Measurements from ENCODE around the gene MAP2K2. TPM values are rescaled to one million over a fixed set of nuclear protein-coding genes. Genes with fewer than 3 reads are reported as not detected.

MAP2K2 gene
- polyA plus RNA-seq, 1 donor from 2014 or later = 95.5 TPM

DNA sequence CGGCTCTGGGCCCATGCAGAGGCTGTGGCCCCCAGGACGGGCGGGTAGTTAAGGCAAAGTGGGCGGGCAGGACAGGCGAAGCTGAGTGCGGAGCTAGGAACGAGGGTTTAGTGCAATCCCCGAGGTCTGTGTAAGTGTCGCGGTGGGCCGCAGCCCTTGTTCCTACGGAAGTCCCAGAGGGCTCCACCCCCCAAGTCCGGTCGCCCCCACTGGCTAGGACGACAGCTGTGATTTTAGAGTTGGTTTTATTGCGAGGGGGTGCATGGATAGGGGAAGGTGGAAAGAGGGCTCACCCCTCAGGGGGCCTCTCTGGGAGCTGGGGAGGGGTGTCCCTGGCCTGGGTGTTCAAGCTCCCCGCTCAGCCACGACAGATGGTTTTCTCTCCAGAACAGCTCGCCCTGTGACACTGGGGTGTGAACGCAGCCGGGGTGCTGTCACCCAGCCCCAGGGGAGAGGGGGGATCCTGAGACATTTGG, 78.9 kb downstream of the MAP2K2 start:
- no peaks in the 10 kb centered on the region for H3F3A ChIP-seq (ENCODE audit: insufficient read depth, low read length, poor library complexity, severe bottlenecking)
- H3K27ac ChIP-seq (ENCODE audit: low read length) = no peak overlapping the region
- H3K9ac ChIP-seq (ENCODE audit: low read length) = no peak overlapping the region
- no peaks in the 10 kb centered on the region for H3K79me2 ChIP-seq (replicated peaks; ENCODE audit: insufficient read depth, low read length)
- H2AFZ ChIP-seq (ENCODE audit: low read depth, low read length) = no peak overlapping the region
- no peak overlapping the region for H3K4me3 ChIP-seq (ENCODE audit: low read length)
- no peaks in the 10 kb centered on the region for H3K9me3 ChIP-seq (ENCODE audit: low read length)
- no peaks in the 10 kb centered on the region for H4K20me1 ChIP-seq (ENCODE audit: insufficient read depth)
- no peak overlapping the region for H3K4me2 ChIP-seq (ENCODE audit: low read length)
- H3K27me3 ChIP-seq (ENCODE audit: insufficient read depth, low read depth, low read length) = no peaks in the 10 kb centered on the region
- no peaks in the 10 kb centered on the region for H3K9me2 ChIP-seq (ENCODE audit: insufficient read depth, low read length)
- H3K36me3 ChIP-seq (ENCODE audit: insufficient read depth, low read length) = no peaks in the 10 kb centered on the region
- TF ChIP-seq RAD21 (conservative IDR thresholded peaks at IDR 0.05) (no peak), EP300 (conservative IDR thresholded peaks at IDR 0.05; ENCODE audit: poor library complexity, severe bottlenecking) (no peak), EZH2 (IDR thresholded peaks at IDR 0.05; ENCODE audit: borderline replicate concordance, insufficient read depth, low read length, poor library complexity, severe bottlenecking) (no peak), SMC3 (conservative IDR thresholded peaks at IDR 0.05; ENCODE audit: poor library complexity) (no peak), POLR2AphosphoS5 (IDR thresholded peaks at IDR 0.05) (no peak), TAF1 (IDR thresholded peaks at IDR 0.05; ENCODE audit: low read depth) (no peak), MXI1 (conservative IDR thresholded peaks at IDR 0.05; ENCODE audit: poor library complexity, severe bottlenecking) (no peak)
- TF ChIP-seq, protein P1, sequence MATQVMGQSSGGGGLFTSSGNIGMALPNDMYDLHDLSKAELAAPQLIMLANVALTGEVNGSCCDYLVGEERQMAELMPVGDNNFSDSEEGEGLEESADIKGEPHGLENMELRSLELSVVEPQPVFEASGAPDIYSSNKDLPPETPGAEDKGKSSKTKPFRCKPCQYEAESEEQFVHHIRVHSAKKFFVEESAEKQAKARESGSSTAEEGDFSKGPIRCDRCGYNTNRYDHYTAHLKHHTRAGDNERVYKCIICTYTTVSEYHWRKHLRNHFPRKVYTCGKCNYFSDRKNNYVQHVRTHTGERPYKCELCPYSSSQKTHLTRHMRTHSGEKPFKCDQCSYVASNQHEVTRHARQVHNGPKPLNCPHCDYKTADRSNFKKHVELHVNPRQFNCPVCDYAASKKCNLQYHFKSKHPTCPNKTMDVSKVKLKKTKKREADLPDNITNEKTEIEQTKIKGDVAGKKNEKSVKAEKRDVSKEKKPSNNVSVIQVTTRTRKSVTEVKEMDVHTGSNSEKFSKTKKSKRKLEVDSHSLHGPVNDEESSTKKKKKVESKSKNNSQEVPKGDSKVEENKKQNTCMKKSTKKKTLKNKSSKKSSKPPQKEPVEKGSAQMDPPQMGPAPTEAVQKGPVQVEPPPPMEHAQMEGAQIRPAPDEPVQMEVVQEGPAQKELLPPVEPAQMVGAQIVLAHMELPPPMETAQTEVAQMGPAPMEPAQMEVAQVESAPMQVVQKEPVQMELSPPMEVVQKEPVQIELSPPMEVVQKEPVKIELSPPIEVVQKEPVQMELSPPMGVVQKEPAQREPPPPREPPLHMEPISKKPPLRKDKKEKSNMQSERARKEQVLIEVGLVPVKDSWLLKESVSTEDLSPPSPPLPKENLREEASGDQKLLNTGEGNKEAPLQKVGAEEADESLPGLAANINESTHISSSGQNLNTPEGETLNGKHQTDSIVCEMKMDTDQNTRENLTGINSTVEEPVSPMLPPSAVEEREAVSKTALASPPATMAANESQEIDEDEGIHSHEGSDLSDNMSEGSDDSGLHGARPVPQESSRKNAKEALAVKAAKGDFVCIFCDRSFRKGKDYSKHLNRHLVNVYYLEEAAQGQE (IDR thresholded peaks at IDR 0.05; ENCODE audit: borderline replicate concordance) = no peak
- TF ChIP-seq, protein P2, sequence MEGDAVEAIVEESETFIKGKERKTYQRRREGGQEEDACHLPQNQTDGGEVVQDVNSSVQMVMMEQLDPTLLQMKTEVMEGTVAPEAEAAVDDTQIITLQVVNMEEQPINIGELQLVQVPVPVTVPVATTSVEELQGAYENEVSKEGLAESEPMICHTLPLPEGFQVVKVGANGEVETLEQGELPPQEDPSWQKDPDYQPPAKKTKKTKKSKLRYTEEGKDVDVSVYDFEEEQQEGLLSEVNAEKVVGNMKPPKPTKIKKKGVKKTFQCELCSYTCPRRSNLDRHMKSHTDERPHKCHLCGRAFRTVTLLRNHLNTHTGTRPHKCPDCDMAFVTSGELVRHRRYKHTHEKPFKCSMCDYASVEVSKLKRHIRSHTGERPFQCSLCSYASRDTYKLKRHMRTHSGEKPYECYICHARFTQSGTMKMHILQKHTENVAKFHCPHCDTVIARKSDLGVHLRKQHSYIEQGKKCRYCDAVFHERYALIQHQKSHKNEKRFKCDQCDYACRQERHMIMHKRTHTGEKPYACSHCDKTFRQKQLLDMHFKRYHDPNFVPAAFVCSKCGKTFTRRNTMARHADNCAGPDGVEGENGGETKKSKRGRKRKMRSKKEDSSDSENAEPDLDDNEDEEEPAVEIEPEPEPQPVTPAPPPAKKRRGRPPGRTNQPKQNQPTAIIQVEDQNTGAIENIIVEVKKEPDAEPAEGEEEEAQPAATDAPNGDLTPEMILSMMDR (IDR thresholded peaks at IDR 0.05; ENCODE audit: poor library complexity, severe bottlenecking) = no peak

DNA sequence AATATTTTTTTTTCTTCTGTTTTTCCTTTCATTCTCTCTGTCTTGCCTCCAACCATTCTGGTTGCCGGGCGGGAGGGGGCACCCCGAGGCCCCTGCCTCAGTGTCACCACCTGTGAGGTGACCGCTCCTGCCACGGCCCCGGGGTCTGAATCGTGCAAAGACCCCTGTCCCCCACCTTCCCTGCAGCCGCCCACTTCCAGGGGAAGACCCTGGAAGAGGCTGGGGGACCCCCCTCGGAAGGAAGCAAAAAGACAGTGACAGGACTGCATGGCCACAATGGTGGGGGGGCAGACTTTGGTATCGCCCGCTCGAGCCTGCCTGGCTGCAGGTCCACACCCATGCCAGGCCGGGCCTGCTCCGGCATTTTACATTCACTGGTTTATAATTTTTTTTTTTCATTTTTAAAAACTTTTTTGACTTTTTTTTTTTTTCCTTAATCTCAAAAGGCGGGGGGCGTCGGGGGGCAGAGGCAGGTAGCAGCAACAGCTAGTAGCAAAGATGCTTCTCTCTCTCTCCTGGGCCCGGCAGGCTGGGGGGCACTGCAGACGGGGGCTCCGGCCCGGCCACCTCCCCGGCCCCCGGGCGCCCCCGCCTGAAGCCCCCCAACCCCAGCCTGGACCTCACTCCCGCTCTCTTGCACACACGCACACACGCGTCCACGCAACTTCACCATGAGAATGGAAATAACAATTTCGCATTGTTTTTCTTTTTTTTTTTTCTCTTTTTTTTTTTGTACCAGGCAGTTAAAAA, 79.8 kb downstream of the MAP2K2 start:
- Histone ChIP-seq H3K79me2 (replicated peaks; ENCODE audit: insufficient read depth, low read length) (no peaks in the 10 kb centered on the region), H3K9ac (ENCODE audit: low read length) (no peak overlapping the region), H2AFZ (ENCODE audit: low read depth, low read length) (no peak overlapping the region), H3K4me2 (ENCODE audit: low read length) (no peak overlapping the region), H3K36me3 (ENCODE audit: insufficient read depth, low read length) (no peaks in the 10 kb centered on the region), H3F3A (ENCODE audit: insufficient read depth, low read length, poor library complexity, severe bottlenecking) (no peaks in the 10 kb centered on the region), H3K9me3 (ENCODE audit: low read length) (no peaks in the 10 kb centered on the region), H4K20me1 (ENCODE audit: insufficient read depth) (no peaks in the 10 kb centered on the region), H3K9me2 (ENCODE audit: insufficient read depth, low read length) (no peaks in the 10 kb centered on the region), H3K27me3 (ENCODE audit: insufficient read depth, low read depth, low read length) (no peaks in the 10 kb centered on the region), H3K27ac (ENCODE audit: low read length) (no peak overlapping the region), H3K4me3 (ENCODE audit: low read length) (no peak overlapping the region)
- TF ChIP-seq SMC3 (conservative IDR thresholded peaks at IDR 0.05; ENCODE audit: poor library complexity) = no peak
- TF ChIP-seq MXI1 (conservative IDR thresholded peaks at IDR 0.05; ENCODE audit: poor library complexity, severe bottlenecking) = no peak
- TF ChIP-seq EP300 (conservative IDR thresholded peaks at IDR 0.05; ENCODE audit: poor library complexity, severe bottlenecking) = no peak
- TF ChIP-seq, protein P1 (IDR thresholded peaks at IDR 0.05; ENCODE audit: borderline replicate concordance) = no peak
- TF ChIP-seq EZH2 (IDR thresholded peaks at IDR 0.05; ENCODE audit: borderline replicate concordance, insufficient read depth, low read length, poor library complexity, severe bottlenecking) = no peak
- no peak for TF ChIP-seq POLR2AphosphoS5 (IDR thresholded peaks at IDR 0.05)
- TF ChIP-seq TAF1 (IDR thresholded peaks at IDR 0.05; ENCODE audit: low read depth) = no peak
- TF ChIP-seq RAD21 (conservative IDR thresholded peaks at IDR 0.05) = no peak

Data from neural cell (in vitro differentiated cells).